Fibroblast of skin of left quadriceps (primary cell): ENCODE data around the gene RPS16.

Experiments
- DNase-seq, 2 experiments: peaks; one replicate each; pipeline ENCODE4 v3.0.0-alpha.2; 2013; ENCODE audit warnings: low read depth in 2 of 2

Gene RPS16

DNA sequence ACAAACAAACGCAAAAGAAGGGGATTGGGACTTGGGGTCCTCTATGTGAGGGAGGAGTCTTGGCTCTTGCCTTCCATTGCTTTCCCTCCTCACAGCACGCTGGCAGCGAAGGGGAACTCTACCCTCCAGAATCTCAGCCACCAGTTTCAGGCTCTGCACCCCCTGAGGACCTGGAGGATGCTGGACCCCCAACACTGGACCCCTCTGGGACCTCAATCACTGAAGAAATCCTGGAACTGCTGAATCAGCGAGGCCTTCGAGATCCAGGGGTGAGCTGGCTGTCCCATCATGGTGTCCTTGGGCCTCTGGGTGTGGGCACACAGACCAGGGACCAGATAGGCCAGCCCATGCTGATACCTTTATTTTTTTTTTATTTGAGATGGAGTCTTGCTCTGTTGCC, 13.7 kb downstream of the RPS16 start:
- no peak for DNase-seq

GRCh38 chr19:39420769-39421168, 15.0 kb downstream of the RPS16 start:
- DNase-seq: no peak

- no peak for DNase-seq
Measured at GRCh38 chr19:39419003-39419402, 16.7 kb downstream of the RPS16 start.

GRCh38 chr19:39417463-39418181, 18.1 kb downstream of the RPS16 start:
- DNase-seq: no peak

GRCh38 chr19:39416152-39417120, 19.3 kb downstream of the RPS16 start:
- no peak for DNase-seq

GRCh38 chr19:39415111-39416046, 20.4 kb downstream of the RPS16 start:
- no peak for DNase-seq

DNA sequence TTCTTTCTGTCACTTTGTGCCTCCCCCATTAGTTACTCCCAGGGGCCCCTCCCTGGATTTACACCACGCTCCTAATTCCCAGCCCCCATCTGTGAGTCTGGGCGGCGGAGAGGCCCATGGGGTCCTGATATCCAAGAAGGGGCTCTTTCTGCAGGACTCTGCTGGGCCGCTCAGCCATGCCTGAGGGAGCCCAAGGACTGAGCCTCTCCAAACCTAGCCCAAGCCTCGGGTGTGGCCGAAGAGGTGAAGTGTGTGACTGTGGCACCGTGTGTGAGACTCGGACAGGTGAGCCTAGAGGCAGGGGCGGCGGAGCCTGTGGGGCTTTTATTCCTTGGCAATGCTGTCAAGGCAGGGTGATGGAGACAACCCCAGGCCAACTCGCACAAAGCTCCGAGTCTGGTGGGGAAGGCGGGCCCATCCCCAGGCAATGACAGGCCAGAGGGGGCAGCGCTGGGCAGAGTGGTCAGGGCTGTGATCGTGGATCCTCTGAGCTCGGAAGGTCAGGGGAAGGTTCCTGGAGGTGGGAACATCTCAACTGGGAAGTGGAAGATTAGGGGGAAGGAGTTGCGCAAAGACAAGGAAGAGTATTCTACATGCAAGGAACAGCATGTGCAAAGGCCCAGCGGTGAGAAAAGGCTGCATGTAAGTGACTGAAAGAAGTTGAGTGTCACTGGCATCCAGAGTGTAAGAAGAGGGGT, 21.7 kb downstream of the RPS16 start:
- DNase-seq: no peak

- no peak for DNase-seq
Measured at GRCh38 chr19:39413272-39413910, 22.4 kb downstream of the RPS16 start.

- no peak for DNase-seq
Measured at GRCh38 chr19:39412867-39413271, 22.9 kb downstream of the RPS16 start.

- peak; percentile 100 for DNase-seq
Measured at GRCh38 chr19:39412100-39412866, 23.5 kb downstream of the RPS16 start, which contains the start of gene PLEKHG2. Gene PLEKHG2 (plus strand): TSS chr19:39412669. CDS start chr19:39414087, 1,418 bp downstream.

DNA sequence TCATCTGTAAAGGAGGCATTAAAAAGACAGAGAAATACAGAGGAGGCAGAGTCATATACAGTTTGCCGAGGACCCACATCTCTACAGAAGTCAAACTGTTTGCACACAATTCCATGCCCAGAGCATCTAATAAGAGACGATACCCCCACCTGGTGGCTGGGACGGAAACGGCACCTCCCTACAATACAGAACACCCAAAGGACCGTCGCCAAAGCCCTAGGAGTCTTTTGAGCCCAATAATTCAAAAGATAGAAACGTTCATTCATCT, 24.0 kb downstream of the RPS16 start:
- peak; percentile 82 to 86 for DNase-seq

GRCh38 chr19:39411081-39411831, 24.5 kb downstream of the RPS16 start:
- DNase-seq: no peak

DNA sequence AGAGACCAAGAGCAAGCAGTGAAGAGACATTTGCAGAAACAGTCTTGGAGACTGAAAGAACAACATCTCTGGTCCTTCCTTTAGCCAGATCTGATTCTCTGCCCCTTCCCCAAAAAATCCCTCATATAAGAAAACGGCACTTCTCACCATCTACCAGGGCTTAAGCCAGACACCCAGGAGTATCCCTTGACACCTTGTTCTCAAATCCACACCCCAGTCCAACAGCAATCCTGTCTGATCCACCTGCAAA, 25.0 kb downstream of the RPS16 start:
- DNase-seq: no peak

DNA sequence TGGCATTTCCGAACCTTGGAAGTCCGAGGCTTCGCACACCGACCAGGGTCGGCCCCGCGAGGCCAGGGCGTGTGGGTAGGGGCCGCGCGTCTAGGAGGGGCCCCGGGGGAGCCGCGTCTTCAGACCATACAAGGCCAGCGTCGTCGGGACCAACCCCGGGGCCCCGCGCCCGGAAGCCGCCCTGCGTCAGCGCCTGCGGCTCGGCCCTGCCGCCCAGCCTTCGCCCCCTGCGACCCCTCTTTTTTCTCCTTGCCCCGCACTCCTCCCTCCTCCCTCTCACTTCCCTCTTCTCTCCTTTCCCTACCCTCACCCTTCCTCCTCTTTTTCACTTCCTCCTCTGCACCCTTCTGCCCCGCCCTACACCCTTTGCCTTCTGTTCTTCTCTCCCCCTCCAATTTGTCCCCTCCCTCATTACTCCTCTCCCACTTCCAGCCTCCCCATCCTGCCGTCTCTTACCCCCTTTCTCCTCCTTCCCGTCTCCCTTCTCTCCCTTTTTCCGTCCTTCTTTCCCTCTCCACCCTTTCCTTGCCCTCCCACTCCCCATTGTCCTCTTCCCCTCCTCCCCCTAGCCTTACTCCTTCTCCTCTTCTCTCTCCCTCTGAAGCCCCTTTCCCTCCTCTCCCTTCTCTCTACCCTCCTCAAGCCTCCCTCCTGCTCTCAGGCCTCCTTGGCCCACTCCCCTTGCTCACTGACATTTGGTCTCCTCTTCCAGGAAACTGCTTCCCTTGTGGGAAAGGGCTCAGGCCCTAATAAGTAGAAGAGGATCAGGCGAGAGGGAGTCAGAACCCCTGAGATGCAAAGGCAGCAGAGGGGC, 25.5 kb downstream of the RPS16 start:
- DNase-seq: no peak

DNA sequence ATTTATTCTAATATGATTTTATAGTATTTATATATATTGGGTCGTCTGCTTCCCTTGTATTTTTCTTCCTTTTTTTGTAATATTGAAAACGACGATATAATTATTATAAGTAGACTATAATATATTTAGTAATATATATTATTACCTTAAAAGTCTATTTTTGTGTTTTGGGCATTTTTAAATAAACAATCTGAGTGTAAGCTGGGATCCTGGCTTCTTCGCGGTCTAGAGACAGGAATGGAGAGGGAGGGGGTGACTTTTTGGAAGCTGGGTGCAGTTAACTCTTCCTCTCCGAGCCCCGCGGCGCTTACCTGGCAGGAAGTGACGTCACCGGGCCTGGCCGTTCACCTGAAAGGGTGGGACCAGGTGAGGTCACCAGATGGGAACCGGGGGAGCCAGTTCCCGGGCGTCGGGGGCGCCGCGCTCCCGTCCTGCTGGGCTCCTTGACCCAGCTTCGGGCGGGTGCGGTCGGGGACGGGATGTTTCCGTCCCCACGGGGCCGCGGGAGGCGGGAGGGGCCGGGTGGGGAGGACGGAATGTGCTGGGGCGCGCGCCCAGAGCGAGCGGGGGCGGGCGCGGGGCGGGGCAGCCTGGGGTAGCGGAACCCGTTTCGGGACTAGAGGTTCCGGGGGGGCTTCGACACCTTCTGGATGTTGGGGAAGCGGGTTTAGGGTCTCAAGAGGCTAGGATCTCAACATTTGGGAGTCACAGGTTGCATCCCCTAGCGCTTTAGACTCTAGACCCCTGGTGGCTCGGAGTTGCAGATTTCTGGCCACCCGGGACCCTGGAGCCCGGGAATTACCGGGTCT, 26.3 kb downstream of the RPS16 start:
- DNase-seq: no peak

DNA sequence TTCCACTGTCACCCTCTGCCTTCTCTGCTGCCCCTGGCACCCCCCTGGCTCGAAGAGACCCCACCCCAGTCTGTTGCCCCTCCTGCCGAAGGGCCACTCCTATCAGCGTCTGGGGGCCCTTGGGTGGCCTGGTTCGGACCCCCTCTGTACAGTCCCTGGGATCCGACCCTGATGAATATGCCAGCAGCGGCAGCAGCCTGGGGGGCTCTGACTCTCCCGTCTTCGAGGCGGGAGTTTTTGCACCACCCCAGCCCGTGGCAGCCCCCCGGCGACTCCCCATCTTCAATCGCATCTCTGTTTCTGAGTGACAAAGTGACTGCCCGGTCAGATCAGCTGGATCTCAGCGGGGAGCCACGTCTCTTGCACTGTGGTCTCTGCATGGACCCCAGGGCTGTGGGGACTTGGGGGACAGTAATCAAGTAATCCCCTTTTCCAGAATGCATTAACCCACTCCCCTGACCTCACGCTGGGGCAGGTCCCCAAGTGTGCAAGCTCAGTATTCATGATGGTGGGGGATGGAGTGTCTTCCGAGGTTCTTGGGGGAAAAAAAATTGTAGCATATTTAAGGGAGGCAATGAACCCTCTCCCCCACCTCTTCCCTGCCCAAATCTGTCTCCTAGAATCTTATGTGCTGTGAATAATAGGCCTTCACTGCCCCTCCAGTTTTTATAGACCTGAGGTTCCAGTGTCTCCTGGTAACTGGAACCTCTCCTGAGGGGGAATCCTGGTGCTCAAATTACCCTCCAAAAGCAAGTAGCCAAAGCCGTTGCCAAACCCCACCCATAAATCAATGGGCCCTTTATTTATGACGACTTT, 27.1 kb downstream of the RPS16 start:
- no peak for DNase-seq
